ENCODE measurements around the gene ZNF362. TPM values are rescaled to one million over a fixed set of nuclear protein-coding genes. Genes with fewer than 3 reads are reported as not detected.

The ZNF362 gene
- total RNA-seq, 2 experiments from 2014 or later, result 8.7 to 12.9 TPM

DNA sequence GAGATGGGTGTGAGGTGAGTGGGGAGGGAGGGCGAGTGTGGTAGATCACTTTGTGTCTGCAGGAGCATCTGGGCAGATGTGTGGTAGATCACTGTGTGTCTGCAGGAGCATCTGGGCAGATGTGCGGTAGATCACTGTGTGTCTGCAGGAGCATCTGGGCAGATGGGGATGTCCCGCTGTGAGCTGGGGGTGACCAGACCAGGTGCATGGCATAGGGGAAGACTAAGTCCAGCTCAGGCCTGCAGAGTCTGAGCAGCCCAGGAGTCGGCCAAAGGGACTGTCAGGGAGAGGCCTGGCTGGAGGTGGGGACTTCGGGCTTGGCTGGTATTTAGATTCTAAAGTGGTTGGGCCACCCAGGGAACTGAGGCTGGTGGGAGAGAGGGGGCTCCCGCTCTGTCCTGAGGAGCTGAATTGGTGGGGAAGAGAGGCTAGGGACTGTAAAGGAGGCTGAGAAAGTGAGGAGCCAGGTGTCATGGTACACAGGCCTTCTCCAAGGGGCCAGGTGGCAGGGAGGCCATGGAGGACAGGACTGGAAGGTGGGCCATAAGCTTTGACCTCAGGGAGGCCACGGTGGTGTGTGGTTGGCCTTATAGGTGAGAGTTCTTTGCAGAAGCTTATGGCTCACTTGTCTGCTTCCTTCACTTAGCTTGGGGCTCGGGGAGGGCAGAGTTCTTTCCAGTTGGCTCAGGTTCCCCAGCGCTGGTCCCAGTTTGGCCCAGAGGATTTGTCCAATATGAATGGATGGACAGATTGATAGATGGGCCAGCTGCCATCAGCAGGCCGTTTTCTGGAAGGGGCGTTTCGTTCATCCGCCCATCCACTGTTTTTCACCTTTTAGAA, 15.6 kb downstream of the ZNF362 start:
- CTCF ChIA-PET, result interaction anchor here (1.6 to 2.7 kb wide), 2 partner anchors 24 to 26 kb away, joined by 5 to 10 read pairs; no protein-coding TSS in a partner anchor
- no peak for DNase-seq
- Mint-ChIP-seq H3K4me1 (ENCODE audit: low read depth) (peaks cover 24% of the 10 kb centered on the region), H3K27ac (no peak overlapping the region), H3K27me3 (no peaks in the 10 kb centered on the region), H3K36me3 (no peaks in the 10 kb centered on the region), H3K9me3 (no peaks in the 10 kb centered on the region), H3K4me3 (no peak overlapping the region)
- POLR2A ChIA-PET, result no interaction called here
- intact Hi-C loops (cut with micrococcal nuclease), result no loop called here

- Mint-ChIP-seq H3K36me3 (no peaks in the 10 kb centered on the region), H3K9me3 (no peaks in the 10 kb centered on the region), H3K27ac (no peak overlapping the region), H3K4me1 (ENCODE audit: low read depth) (peaks cover 24% of the 10 kb centered on the region), H3K27me3 (no peaks in the 10 kb centered on the region), H3K4me3 (no peak overlapping the region)
- intact Hi-C loops (cut with micrococcal nuclease), result no loop called here
- DNase-seq, result no peak
- ChIA-PET POLR2A (no interaction called here), CTCF (interaction anchor here (1.6 to 2.7 kb wide), 2 partner anchors 23 to 26 kb away, joined by 5 to 10 read pairs; no protein-coding TSS in a partner anchor)
Measured at GRCh38 chr1:33272509-33272908, 16.2 kb downstream of the ZNF362 start.

- no peak for DNase-seq
- no peak overlapping the region for H3K4me3 Mint-ChIP-seq
- ChIA-PET POLR2A (no interaction called here), CTCF (interaction anchor here (2.7 kb wide), 1 partner anchor 23 kb away, joined by 10 read pairs; no protein-coding TSS in a partner anchor)
- no peaks in the 10 kb centered on the region for H3K36me3 Mint-ChIP-seq
- H3K27me3 Mint-ChIP-seq, result no peaks in the 10 kb centered on the region
- H3K9me3 Mint-ChIP-seq, result no peaks in the 10 kb centered on the region
- peak overlapping the region; percentile 9 for H3K27ac Mint-ChIP-seq
- intact Hi-C loops (cut with micrococcal nuclease), result no loop called here
- peaks cover 24% of the 10 kb centered on the region for H3K4me1 Mint-ChIP-seq (ENCODE audit: low read depth)
Measured at GRCh38 chr1:33272930-33273329, 16.6 kb downstream of the ZNF362 start.

DNA sequence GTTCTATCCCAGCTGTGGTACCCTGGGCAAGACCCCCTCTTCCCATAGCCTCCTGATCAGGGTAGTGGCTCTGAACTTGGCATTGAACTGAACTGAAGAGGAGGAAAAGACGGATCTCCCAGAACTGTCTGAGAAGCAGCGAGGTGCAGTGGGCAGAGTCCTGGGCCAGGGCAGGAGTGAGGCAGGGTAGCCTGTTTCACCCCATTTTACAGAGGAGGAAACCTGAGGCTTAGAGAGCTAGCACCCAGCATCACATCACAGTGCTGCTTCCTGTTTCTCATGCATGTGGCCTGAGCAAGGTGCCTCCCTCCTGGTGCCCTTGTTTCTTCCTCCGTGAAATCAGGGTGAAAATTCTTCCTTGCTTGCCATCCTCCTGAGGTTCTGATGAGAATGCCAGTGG, 17.1 kb downstream of the ZNF362 start:
- H3K9me3 Mint-ChIP-seq, result no peaks in the 10 kb centered on the region
- ChIA-PET POLR2A (no interaction called here), CTCF (interaction anchor here (1.7 to 2.7 kb wide), 2 partner anchors 22 to 24 kb away, joined by 4 to 10 read pairs; no protein-coding TSS in a partner anchor)
- H3K27ac Mint-ChIP-seq, result peak overlapping the region; percentile 9
- H3K4me3 Mint-ChIP-seq, result no peak overlapping the region
- no peaks in the 10 kb centered on the region for H3K27me3 Mint-ChIP-seq
- H3K4me1 Mint-ChIP-seq (ENCODE audit: low read depth), result peaks cover 24% of the 10 kb centered on the region
- intact Hi-C loops (cut with micrococcal nuclease), result no loop called here
- no peaks in the 10 kb centered on the region for H3K36me3 Mint-ChIP-seq
- DNase-seq, result no peak

GRCh38 chr1:33273961-33274371, 17.7 kb downstream of the ZNF362 start:
- no peaks in the 10 kb centered on the region for H3K27me3 Mint-ChIP-seq
- H3K27ac Mint-ChIP-seq, result no peak overlapping the region
- peaks cover 24% of the 10 kb centered on the region for H3K4me1 Mint-ChIP-seq (ENCODE audit: low read depth)
- no peaks in the 10 kb centered on the region for H3K9me3 Mint-ChIP-seq
- H3K36me3 Mint-ChIP-seq, result no peaks in the 10 kb centered on the region
- CTCF ChIA-PET, result interaction anchor here (1.7 to 2.7 kb wide), 2 partner anchors 22 to 24 kb away, joined by 4 to 10 read pairs; no protein-coding TSS in a partner anchor
- H3K4me3 Mint-ChIP-seq, result no peak overlapping the region
- intact Hi-C loops (cut with micrococcal nuclease), result no loop called here
- no peak for DNase-seq
- POLR2A ChIA-PET, result no interaction called here

DNA sequence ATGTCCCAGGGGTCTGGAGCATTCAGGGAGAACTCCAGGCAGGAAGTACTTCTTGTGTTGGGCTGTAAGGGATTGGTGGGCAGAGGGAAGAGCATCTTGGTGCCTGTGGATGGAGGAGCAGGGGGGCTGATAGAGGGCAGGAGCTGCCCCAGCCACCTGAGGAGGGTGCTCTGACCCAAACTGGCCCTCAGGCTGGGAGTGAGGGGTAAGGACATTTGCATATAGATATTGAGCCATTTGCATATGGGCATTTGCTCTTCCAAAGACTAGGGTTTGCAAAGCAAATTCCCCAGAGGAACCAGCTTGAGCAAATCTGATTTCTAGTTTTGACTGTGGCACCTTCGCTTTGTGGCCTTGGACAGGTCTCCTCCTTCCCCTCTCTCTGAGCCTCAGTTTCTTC, 18.2 kb downstream of the ZNF362 start:
- ChIA-PET POLR2A (no interaction called here), CTCF (interaction anchor here (1.7 to 2.7 kb wide), 2 partner anchors 21 to 23 kb away, joined by 4 to 10 read pairs; no protein-coding TSS in a partner anchor)
- Mint-ChIP-seq H3K36me3 (no peaks in the 10 kb centered on the region), H3K27me3 (no peaks in the 10 kb centered on the region), H3K4me1 (ENCODE audit: low read depth) (peaks cover 22% of the 10 kb centered on the region), H3K4me3 (no peak overlapping the region), H3K9me3 (no peaks in the 10 kb centered on the region), H3K27ac (no peak overlapping the region)
- no peak for DNase-seq
- intact Hi-C loops (cut with micrococcal nuclease), result no loop called here

DNA sequence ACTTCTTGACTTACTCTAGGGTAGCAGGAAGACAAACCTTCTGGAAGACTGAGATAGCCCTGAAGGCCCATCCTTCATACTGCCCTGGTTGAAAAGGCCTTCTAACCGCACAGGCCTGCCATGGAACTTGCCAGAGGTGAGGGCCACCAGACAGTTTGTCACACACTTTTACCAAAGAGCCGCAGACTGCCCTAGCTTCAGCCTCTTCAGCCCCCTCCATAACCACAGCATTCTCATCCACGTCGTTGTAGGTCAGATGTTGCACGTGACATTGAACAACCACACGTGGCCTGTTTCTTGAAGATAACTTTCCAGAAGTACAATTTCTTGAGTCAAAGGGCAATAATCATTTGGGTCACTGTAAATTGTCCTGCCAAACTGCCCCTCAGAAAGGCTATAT, 18.9 kb downstream of the ZNF362 start:
- Mint-ChIP-seq H3K27me3 (no peaks in the 10 kb centered on the region), H3K36me3 (peaks cover 6% of the 10 kb centered on the region), H3K27ac (no peak overlapping the region), H3K9me3 (no peaks in the 10 kb centered on the region), H3K4me1 (ENCODE audit: low read depth) (peaks cover 22% of the 10 kb centered on the region), H3K4me3 (no peak overlapping the region)
- POLR2A ChIA-PET, result no interaction called here
- CTCF ChIA-PET, result interaction anchor here (1.5 to 1.7 kb wide), 2 partner anchors 20 to 22 kb away, joined by 3 to 4 read pairs; no protein-coding TSS in a partner anchor
- no peak for DNase-seq
- intact Hi-C loops (cut with micrococcal nuclease), result no loop called here

GRCh38 chr1:33275706-33276572, 19.6 kb downstream of the ZNF362 start:
- no peaks in the 10 kb centered on the region for H3K27me3 Mint-ChIP-seq
- ChIA-PET CTCF (interaction anchor here (1.5 kb wide), 1 partner anchor 20 kb away, joined by 3 read pairs; no protein-coding TSS in a partner anchor), POLR2A (no interaction called here)
- intact Hi-C loops (cut with micrococcal nuclease), result no loop called here
- H3K27ac Mint-ChIP-seq, result no peak overlapping the region
- peaks cover 6% of the 10 kb centered on the region for H3K36me3 Mint-ChIP-seq
- H3K4me1 Mint-ChIP-seq (ENCODE audit: low read depth), result peaks cover 22% of the 10 kb centered on the region
- no peak overlapping the region for H3K4me3 Mint-ChIP-seq
- DNase-seq, result no peak
- no peaks in the 10 kb centered on the region for H3K9me3 Mint-ChIP-seq

- Mint-ChIP-seq H3K36me3 (peaks cover 8% of the 10 kb centered on the region), H3K27me3 (no peaks in the 10 kb centered on the region), H3K27ac (no peak overlapping the region), H3K9me3 (no peaks in the 10 kb centered on the region), H3K4me1 (ENCODE audit: low read depth) (peaks cover 18% of the 10 kb centered on the region), H3K4me3 (no peak overlapping the region)
- ChIA-PET POLR2A (no interaction called here), CTCF (interaction anchor here (1.5 kb wide), 1 partner anchor 19 kb away, joined by 3 read pairs; no protein-coding TSS in a partner anchor)
- intact Hi-C loops (cut with micrococcal nuclease), result no loop called here
- DNase-seq, result no peak
Measured at GRCh38 chr1:33276573-33277298, 20.4 kb downstream of the ZNF362 start.

DNA sequence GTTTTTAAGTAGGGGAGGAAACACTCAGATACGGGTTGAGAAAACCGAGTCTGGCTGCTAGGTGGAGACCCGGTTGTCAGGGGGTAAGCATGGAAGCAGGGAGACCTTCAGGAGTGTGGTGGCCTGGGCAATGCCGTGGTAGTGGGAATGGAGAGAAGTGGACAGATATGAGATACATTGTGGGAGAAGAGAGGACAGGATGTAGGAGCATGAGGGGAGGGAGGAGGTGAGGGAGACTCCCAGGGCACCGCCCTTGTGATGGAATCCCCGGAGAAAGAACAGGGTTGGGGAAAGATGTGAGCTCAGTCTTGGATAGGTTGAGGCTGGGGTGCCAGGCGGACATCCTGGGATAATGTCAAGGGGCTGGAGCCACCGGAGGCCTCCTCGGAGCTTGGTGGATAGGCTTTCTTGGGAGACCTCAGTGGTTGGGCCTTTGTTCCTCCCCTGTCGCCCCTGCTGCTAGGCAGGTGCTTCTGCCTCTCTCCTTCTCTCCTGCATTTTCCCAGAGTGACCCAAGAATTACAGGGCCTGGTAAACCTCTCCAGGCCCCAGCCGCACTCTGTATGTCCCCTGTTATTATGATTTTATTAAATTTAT, 21.3 kb downstream of the ZNF362 start:
- DNase-seq, result no peak
- Mint-ChIP-seq H3K4me1 (ENCODE audit: low read depth) (peaks cover 16% of the 10 kb centered on the region), H3K4me3 (no peak overlapping the region), H3K27me3 (no peaks in the 10 kb centered on the region), H3K9me3 (no peaks in the 10 kb centered on the region), H3K36me3 (peaks cover 12% of the 10 kb centered on the region), H3K27ac (no peak overlapping the region)
- ChIA-PET POLR2A (no interaction called here), CTCF (interaction anchor here (1.6 kb wide), 1 partner anchor 18 kb away, joined by 13 read pairs; no protein-coding TSS in a partner anchor)
- intact Hi-C loops (cut with micrococcal nuclease), result no loop called here

- intact Hi-C loops (cut with micrococcal nuclease), result no loop called here
- H3K36me3 Mint-ChIP-seq, result peaks cover 16% of the 10 kb centered on the region
- no peak for DNase-seq
Measured at GRCh38 chr1:33280091-33280661, 23.9 kb downstream of the ZNF362 start.

More at GRCh38 chr1:33280091-33280661, 23.9 kb downstream of the ZNF362 start:
- no peaks in the 10 kb centered on the region for H3K4me1 Mint-ChIP-seq (ENCODE audit: low read depth)
- CTCF ChIA-PET, result no interaction called here
- no peaks in the 10 kb centered on the region for H3K9me3 Mint-ChIP-seq
- POLR2A ChIA-PET, result no interaction called here
- H3K27me3 Mint-ChIP-seq, result no peaks in the 10 kb centered on the region
- H3K27ac Mint-ChIP-seq, result no peak overlapping the region
- H3K4me3 Mint-ChIP-seq, result no peak overlapping the region
